HUDEP-2 (cell line): ENCODE measurements around the gene CRADD.
"Not testable (repeated sequence)": the region's sequence is repeated elsewhere in the genome, so short reads cannot be mapped to it uniquely, and the experiment has no call there.

Experiments
- DNase-seq, 76 experiments: peaks; one replicate each; lab custom pipeline; 2025; ENCODE audit not compliant: unreplicated experiment in 76 of 76; lab: John Stamatoyannopoulos, UW

The CRADD gene

DNA sequence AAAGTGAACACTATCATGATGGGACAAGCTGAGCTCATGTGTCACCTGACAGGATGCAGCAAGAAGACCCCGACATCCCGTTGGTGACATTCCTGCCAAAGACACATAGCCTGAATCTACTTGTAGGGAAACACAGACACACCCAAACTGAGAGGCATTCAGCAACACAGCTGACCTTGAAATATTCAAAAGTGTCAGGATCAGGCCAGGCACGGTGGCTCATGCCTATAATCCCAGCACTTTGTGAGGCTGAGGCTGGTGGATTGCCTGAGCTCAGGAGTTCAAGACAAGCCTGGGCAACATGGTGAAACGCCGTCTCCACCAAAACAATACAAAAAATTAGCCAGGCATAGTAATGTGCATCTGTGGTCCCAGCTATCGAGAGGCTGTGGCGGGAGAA, 239.2 kb downstream of the CRADD start:
- DNase-seq: no peak

DNA sequence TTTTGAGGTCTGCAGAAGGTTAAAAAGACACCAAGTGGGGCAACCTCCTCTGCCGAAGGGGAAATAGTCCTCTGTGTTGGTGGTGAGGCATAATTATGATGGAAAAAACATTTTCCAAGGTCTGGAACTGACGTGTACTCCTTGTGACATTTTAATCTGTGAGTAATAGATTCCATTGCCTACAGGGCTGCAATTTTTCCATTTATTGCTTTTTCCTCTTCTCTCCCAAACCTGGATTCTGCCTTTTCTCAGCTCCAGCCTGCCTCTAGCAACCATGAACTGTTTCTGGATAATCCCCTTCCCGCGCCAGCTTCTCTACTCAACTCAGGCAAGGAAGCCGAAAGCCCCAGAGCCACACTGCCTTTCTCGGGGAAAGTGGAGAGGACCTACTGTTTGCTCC, 241.1 kb downstream of the CRADD start:
- DNase-seq: no peak

DNA sequence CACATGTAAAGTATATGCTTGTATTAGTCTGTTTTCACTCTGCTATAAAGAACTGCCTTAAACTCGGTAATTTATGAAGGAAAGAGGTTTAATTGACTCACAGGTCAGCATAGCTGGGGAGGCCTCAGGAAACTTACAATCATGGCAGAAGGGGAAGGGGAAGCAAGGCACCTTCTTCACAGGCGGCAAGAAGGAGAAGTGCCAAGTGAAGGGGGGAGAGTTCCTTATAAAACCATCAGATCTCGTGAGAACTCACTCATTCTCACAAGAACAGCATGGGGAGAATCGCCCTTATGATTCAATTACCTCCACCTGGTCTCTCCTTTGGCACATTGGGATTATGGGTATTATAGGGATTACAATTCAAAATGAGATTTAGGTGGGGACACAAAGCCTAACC, 241.7 kb downstream of the CRADD start:
- DNase-seq: no peak

- DNase-seq: peak in 1 of 76 experiments; percentile 7
These were observed 244.3 kb downstream of the CRADD start for GRCh38 chr12:93921521-93921920.

- DNase-seq: peak in 69 of 76 experiments; percentile 5 to 94 (median 48)
These were observed 245.4 kb downstream of the CRADD start for GRCh38 chr12:93922583-93923006.

DNA sequence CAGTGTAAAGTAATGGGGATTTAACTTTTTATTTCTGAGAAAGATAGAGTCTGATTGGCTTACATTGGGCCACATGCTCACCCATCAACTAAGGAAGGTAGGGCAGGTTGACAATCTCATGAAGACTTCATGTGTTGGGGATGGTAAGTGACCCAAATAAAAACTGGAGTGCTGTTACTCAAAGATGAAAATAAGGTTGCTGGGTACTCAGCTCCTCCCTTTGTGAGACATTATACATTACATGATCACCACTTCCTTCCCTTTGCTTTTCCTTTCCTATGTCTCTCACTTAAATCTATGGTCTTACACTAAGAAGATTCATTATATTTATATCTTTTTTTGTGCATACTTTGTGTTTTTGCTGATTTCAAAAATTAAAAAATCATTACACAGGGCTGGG, 247.2 kb downstream of the CRADD start:
- DNase-seq: no peak

- peak in 52 of 76 experiments; percentile 5 to 86 (median 45) for DNase-seq
These were observed 248.5 kb downstream of the CRADD start for GRCh38 chr12:93925585-93926205.

DNA sequence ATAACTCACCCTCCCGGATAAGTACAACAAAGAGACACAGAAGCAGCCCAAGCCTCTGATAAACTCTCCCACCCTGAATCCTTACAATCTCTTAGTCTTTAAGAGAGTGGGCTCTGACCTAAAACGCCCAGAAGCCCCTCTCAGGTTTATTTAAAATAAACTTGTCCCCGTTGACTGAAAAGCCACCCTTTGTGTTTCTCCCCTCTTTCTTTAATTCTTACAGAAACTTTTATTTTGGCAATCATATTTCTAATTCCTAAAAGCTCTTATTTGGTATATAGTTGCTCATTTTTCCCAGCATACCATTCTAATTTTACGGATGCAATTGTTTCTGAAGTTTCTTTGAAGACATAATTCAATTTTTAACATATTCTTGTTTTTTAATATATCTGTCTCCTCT, 249.1 kb downstream of the CRADD start:
- no peak for DNase-seq

GRCh38 chr12:93929081-93929480, 251.9 kb downstream of the CRADD start:
- not testable (repeated sequence) for DNase-seq

- DNase-seq: no peak
These were observed 260.6 kb downstream of the CRADD start for GRCh38 chr12:93937812-93938211.

- peak in 71 of 76 experiments; percentile 6 to 90 (median 59) for DNase-seq
These were observed 261.1 kb downstream of the CRADD start for GRCh38 chr12:93938317-93938716.

- DNase-seq: no peak
These were observed 261.8 kb downstream of the CRADD start for GRCh38 chr12:93938931-93939330.

DNA sequence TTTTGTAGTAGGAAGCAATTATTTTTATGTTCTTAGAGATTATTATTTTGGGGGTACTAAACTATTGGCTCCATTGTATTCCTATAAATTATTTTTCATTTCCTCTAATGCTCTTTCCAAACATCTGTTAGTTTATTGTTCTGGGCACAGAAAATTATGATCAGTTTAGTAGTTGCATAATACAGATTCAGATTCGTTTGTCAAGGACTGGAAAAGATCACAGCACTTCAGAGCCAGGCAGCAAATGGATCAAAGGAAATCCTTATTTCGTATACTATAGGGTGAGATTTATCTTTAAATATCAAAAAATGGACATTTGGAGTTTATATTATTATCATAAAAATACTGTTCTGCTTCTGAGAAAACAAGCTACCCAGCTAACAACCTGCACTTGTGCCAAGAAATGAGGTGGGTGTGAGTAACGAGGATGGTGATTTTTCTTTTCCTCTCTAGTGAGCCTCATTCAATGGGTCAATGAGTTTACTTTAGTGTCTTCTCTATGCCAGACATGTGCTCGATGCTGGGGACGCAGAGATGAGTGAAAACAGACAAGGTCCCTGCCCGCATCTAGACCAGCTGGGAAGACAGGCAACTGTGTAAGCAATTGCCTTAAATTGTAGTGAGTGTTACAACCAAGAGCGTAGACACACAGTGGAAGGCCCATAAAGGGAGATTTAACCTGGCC, 262.6 kb downstream of the CRADD start:
- no peak for DNase-seq

DNA sequence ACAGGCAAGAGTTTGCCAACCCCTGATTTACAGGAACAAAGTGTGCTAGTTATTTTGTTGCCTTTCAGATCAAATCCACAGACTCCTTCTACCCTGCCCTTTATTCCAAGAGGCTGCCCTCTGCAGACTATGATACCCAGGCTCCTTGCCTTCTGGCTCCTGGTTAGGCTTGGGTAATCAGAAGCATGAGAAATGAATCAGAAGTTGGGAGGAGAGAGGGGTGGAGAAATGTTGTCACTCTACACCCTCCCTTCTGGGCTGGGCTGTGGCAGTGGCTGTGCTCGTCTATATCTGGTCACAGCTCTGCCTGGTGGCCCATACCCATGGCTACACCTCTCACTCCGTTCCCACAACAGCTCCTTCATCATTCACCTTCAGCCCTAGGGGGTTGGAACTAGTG, 266.6 kb downstream of the CRADD start:
- peak in 50 of 76 experiments; percentile 2 to 63 (median 28) for DNase-seq

- no peak for DNase-seq
These were observed 267.0 kb downstream of the CRADD start for GRCh38 chr12:93944201-93944600.
